Ramos (cell line): Measurements from ENCODE around the gene GGA1.

Experiments used
- in situ Hi-C: fragments of 300-500 bp; cut with MboI; formaldehyde crosslinking; loops from one replicate; pipeline ENCODE4 v1.14.3; 2022; ENCODE audit warnings: low sequenced_read_pairs; ENCODE audit not compliant: unreplicated experiment

Gene GGA1

GRCh38 chr22:37626144-37626543 is 17.5 kb downstream of the GGA1 start:
- in situ Hi-C loops, result no loop called here

- in situ Hi-C loops, result no loop called here
Measured at GRCh38 chr22:37626556-37627075, 18.0 kb downstream of the GGA1 start.

GRCh38 chr22:37627121-37627520 is 18.5 kb downstream of the GGA1 start:
- in situ Hi-C loops, result no loop called here

DNA sequence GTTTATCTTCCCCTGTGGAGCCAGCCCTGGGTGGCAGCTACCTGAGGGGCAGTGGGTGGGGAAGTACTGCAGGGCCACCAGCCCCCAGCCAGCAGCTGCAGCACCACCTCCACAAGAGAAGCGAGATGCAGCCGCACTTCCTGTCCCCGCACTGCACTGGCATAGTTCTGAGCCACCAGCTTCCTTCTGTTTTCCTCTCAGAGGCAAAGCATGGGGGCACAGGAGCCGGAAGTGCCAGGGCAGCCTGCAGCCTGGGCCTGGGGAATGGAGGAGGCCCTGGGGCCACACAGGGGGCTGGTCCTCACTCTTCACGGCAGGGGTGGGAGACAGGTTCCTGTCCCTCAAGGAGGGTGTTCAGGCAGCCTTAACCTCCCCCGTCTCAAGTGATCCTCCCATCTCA is 18.9 kb downstream of the GGA1 start:
- in situ Hi-C loops, result no loop called here

DNA sequence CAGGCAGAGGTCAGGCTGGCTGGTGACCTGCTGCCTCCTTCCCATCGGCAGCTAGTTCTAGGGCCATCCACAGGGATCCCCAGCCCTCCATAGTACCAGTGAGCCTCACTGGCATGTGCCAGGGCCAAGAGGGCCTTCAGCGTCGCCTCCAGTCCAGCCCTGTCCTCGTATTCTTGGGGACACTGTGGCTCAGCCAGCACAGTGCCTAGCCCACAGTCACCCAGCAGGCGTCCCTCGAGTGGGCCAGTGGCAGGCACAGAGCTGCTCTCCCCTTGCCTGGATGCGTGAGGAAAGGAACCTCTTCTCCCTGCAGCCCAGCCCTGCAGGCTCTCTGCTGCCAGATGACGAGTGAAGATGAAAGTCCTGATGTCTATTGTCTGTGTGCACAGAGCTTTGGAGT is 20.2 kb downstream of the GGA1 start:
- in situ Hi-C loops, result no loop called here

DNA sequence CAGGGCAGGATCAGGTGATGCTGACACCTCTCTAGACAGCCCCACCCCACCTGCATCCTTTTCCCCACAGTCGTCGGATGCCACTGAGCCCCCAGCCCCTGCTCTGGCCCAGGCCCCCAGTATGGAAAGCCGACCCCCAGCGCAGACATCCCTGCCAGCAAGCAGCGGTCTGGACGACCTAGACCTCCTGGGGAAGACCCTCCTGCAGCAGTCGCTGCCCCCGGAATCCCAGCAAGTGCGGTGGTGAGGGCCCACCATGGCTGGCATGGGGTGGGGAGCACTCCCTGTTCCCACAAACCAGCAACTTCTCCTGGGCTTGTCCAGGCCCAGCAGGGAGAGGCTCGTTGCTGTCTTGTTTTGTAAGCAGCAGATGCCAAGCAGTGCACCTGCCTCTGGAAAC is 21.3 kb downstream of the GGA1 start:
- in situ Hi-C loops, result no loop called here

GRCh38 chr22:37630839-37631435 is 22.3 kb downstream of the GGA1 start:
- in situ Hi-C loops, result no loop called here

DNA sequence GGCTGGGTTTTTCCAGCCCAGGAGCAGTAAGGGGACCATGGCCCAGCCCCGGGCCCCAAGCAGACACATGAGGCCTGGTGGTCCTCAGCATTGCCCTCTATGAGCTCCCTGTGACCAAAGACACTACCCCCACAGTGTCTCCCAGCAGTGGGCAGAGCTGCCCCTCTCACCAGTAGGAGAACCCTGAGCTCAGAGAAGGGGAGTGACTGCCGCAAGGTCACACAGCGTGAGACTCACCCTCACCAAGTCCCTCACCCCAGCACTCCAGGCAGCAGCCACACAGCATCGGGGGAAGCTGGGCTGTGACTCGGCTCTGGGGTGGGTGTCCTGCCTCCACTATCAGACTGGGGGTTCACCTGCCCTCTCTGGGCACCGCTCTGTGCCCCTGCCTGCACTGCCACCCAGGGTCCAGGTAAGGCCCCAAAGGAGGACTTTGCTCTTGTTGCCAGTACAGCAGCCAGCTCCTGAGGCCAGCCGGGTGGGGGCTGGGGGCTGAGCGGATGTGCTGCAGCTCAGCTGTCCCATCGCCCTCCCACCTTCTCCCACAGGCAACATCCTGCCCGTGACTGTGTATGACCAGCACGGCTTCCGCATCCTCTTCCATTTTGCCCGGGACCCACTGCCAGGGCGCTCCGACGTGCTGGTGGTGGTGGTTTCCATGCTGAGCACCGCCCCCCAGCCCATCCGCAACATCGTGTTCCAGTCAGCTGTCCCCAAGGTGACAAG is 23.0 kb downstream of the GGA1 start:
- in situ Hi-C loops, result no loop called here

- in situ Hi-C loops, result no loop called here
Measured at GRCh38 chr22:37632174-37633088, 23.8 kb downstream of the GGA1 start.

GRCh38 chr22:37633089-37633624 is 24.5 kb downstream of the GGA1 start:
- in situ Hi-C loops, result no loop called here

DNA sequence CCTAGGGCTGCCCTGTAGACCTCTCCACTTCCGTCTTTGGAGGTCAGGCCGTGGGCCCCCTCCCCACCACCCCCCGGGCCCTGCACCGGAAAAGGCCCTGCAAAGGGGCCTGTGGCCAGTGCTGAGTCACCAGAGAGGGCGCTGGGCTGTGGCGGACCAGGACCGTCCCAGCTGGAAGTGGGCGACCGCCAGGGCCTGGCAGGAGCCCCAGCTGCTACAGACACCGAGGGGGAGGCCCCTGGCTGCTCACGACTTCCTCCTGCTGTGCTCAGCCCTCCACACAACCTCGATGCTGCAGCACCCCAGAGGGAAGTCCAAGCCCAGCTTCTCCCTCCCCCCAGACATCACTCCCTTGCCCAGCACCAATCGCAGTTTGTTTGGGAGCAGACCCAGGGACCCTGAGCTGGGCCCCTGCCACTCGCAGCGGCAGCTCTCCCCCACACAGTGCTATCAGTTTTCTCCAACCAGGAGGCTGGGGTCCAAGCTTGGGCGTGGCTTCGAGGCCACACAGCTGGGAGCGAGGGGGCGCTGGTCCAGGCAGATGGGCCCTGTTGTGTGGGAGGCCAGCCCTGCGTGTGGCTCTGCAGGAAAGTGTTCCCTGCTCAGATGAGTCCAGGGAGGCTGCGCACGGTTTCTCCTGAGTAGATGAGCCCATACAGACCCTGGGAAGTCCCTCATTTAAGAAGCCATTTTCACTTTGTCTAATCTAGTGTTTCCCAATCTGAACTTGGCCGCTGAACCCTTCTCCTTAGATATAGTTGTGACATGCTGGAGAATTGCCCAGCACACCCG is 25.2 kb downstream of the GGA1 start:
- in situ Hi-C loops, result no loop called here

DNA sequence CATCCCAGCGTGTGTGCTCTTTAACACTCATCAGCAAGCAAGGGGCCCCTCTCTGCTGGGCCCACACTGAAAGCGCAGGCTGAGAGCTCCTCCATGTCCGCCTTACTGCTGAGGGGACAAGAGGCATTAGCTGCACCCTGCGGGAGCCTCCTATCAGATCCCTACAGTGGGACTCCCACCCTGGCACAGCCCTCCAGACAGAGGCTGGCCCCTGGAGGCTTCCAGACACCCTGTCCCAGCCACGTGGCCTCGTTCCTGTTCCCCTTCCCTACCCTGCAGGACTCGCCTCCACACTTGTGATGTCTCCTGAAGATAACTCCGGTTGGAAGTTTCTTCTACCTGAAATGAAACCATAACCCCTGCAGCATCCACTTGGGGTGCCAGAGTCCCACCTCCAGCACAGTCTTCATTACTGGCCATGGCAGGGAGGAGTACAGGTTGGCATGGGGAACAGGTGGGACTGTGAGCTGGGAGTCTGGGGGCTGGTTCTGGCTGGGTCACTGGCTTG is 25.8 kb downstream of the GGA1 start:
- in situ Hi-C loops, result no loop called here

- in situ Hi-C loops, result no loop called here
Measured at GRCh38 chr22:37635157-37635556, 26.5 kb downstream of the GGA1 start.

GRCh38 chr22:37636186-37636948 is 27.7 kb downstream of the GGA1 start:
- in situ Hi-C loops, result no loop called here

DNA sequence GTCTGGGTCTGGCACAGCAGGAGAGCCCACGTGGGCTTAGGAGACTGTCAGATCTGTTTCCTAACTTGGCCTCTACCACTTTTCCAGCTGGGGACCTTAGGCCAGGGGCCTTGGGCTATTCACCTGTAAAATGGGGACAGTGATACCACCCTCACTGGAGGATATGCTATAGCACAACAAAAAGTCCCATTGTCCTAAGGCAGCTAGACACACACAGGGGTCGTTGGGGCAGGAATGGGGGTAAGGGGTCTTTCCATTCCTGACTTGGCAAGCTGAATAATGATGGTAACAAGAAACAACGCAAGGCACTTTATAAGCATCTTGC is 28.3 kb downstream of the GGA1 start:
- in situ Hi-C loops, result no loop called here

DNA sequence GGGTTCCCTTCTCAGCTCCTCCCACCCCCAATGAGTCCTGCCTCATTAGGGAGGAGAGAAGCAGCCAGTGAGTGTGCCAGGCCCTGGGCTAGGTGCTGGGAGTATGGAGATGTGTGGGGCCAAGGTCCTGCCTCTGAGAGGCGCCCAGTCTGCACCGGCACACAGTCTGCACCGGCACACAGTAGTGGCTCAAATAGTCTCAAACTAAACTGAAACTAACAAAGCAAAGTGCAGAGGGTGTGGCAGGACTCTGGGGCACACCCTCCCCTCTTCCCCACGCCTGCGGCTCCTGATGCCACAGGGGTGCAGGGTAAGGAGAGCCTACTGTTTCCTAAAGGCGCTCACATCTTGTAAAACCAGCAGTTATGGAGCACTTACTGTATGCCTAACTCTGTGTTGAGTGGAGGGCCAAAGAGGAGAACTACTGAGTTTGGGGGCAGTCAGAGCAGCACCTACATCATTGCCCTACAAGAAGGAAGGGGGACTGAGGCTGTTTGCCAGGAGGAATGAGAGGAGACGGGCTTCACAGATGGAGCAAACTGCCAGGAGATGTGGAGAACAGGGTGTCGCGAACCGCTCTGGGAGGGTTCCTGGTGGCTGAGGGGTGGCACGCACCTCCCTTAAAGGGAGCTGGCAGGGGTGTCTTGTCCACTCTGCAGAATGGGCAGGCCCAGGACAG is 29.9 kb downstream of the GGA1 start:
- in situ Hi-C loops, result no loop called here

DNA sequence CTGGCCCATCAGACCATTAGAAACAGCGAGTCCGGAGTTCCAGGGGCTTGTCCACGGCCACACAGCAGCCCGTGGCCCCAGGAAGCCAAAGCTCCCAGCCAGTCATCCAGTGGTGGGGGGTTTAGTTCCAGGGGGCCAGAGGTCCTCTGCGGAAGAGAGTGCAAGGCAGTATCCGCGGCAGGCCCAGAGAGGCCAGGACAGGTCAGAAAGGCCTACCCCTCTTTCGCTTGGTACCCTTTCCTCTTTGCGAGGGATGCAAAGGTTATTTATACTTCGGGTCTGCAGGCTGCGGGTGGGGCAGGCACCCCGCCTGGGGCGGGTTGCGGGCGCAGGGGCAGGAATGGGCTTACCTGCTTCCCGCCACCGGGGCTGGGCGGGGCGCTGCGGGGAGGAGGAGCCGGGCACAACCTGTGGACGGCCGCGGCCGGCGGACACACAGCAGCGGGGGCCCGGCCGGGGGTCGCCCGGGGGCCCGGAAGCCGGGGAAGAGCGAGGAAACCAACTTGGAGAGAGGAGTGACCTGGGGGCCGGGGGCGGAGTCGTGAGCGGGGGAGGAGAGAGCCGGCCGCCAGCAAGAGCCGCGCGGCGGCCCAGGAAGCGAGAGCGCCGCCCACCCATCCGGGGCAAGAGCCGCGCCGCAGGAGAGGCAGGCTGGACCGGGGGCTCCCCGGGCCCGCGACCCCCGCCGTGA is 30.6 kb downstream of the GGA1 start, which contains the start of gene SH3BP1:
Gene SH3BP1, plus strand, starts transcription at position 600 of the 691 bp plus-strand sequence. CDS start 119 bp downstream, outside the sequence.
- in situ Hi-C loops, result no loop called here
